PC-9 (cell line): ENCODE results near the gene FLT3. TPM values are rescaled to one million over a fixed set of nuclear protein-coding genes. Genes with fewer than 3 reads are reported as not detected.
A peak's percentile ranks its signal among the peaks of the same experiment; 100 is the strongest.
"Not testable (repeated sequence)": the region's sequence is repeated elsewhere in the genome, so short reads cannot be mapped to it uniquely, and the experiment has no call there.

Source experiments
- Bru-seq: library from RNA; stranded (reverse); fragments of 400-500 nt; gene quantifications from one replicate; lab custom pipeline; 2021; lab: Mats Ljungman, UMichigan
- BruChase-seq, 2 experiments: library from RNA; stranded (reverse); fragments of 400-500 nt; gene quantifications; one replicate each; lab custom pipeline; 2021; lab: Mats Ljungman, UMichigan
- BruUV-seq: library from RNA; stranded (reverse); fragments of 400-500 nt; replicated peaks from 2 replicates; lab custom pipeline; 2021; lab: Mats Ljungman, UMichigan
- CTCF ChIA-PET: fragments of 300-600 bp; sonication (Branson Sonifier 250); formaldehyde crosslinking; loops from one replicate; lab custom pipeline; 2022; ENCODE audit warnings: antibody characterized with exemption; lab: Charles Lee
- POLR2A ChIA-PET: fragments of 300-600 bp; sonication (Branson Sonifier 250); formaldehyde crosslinking; loops from one replicate; lab custom pipeline; 2022; ENCODE audit warnings: antibody characterized with exemption; ENCODE audit not compliant: unreplicated experiment; lab: Charles Lee
- DNase-seq, 2 experiments: peaks; one replicate each; pipeline versions ENCODE4 v3.0.0 to v3.0.0-alpha.2; 2015 to 2022; ENCODE audit warnings: mixed read lengths in 1 of 2
- H2AFZ ChIP-seq: fragments of 200-600 bp; sonication (generic); 2 replicates; pipeline ENCODE4 v1.8.1; 2017; ENCODE audit warnings: antibody characterized with exemption
- H3F3A ChIP-seq: fragments of 200-600 bp; sonication (generic); 2 replicates; pipeline ENCODE4 v1.8.1; 2017; ENCODE audit warnings: antibody characterized with exemption, mild to moderate bottlenecking, low read depth; ENCODE audit not compliant: insufficient read depth
- H3K27ac ChIP-seq: fragments of 200-600 bp; sonication (generic); 2 replicates; pipeline ENCODE4 v1.6.1; 2016; ENCODE audit warnings: mixed run types
- H3K27me3 ChIP-seq: fragments of 200-600 bp; sonication (generic); 2 replicates; pipeline ENCODE4 v1.6.1; 2016; ENCODE audit warnings: low read depth, mixed run types; ENCODE audit not compliant: insufficient read depth
- H3K36me3 ChIP-seq: fragments of 200-600 bp; sonication (generic); 2 replicates; pipeline ENCODE4 v1.6.1; 2016; ENCODE audit warnings: low read depth, mixed run types
- H3K4me1 ChIP-seq: fragments of 200-600 bp; sonication (generic); replicated peaks from 2 replicates; pipeline ENCODE4 v1.6.1; 2016; ENCODE audit warnings: mixed run types; ENCODE audit not compliant: insufficient read depth
- H3K4me2 ChIP-seq: fragments of 200-600 bp; sonication (generic); 2 replicates; pipeline ENCODE4 v1.6.1; 2017; ENCODE audit warnings: mixed run types
- H3K4me3 ChIP-seq: fragments of 200-600 bp; sonication (generic); 2 replicates; pipeline ENCODE4 v1.6.1; 2016; ENCODE audit warnings: mixed run types
- H3K79me2 ChIP-seq: fragments of 200-600 bp; sonication (generic); 2 replicates; pipeline ENCODE4 v1.6.1; 2017; ENCODE audit warnings: low read depth, mixed run types
- H3K9me2 ChIP-seq: fragments of 200-600 bp; sonication (generic); 2 replicates; pipeline ENCODE4 v1.8.1; 2017; ENCODE audit warnings: mild to moderate bottlenecking; ENCODE audit not compliant: insufficient read depth
- H3K9me3 ChIP-seq: fragments of 200-600 bp; sonication (generic); 2 replicates; pipeline ENCODE4 v1.8.1; 2016; ENCODE audit warnings: low read depth; ENCODE audit not compliant: insufficient read depth
- H4K20me1 ChIP-seq: fragments of 200-600 bp; sonication (generic); 2 replicates; pipeline ENCODE4 v1.8.1; 2017; ENCODE audit not compliant: insufficient read depth
- CTCF ChIP-seq: fragments of 200-600 bp; sonication (generic); conservative IDR thresholded peaks from 2 replicates; pipeline ENCODE4 v1.6.1; 2017; ENCODE audit warnings: mixed run types, antibody characterized with exemption, mild to moderate bottlenecking, moderate library complexity
- EZH2 ChIP-seq: fragments of 200-600 bp; sonication (generic); IDR thresholded peaks from 2 replicates; pipeline ENCODE4 v1.8.0; 2017; ENCODE audit warnings: antibody characterized with exemption, low read depth
- intact Hi-C: fragments of 100-400 bp; cut with micrococcal nuclease; formaldehyde crosslinking; loops from one replicate; pipeline ENCODE4 v1.10.0; 2022; ENCODE audit not compliant: unreplicated experiment
- long read RNA-seq: library from polyadenylated mRNA; stranded (forward); transcript quantifications from one replicate; pipeline ENCODE4 v2.0.0, GENCODE V29; 2022
- total RNA-seq: library from RNA; stranded (reverse); gene quantifications from 2 replicates; pipeline ENCODE4 v1.2.3, GENCODE V29; 2021

Gene FLT3
- not detected in 2 replicates for total RNA-seq
- percentile 1 among the genes with signal in this experiment for Bru-seq, nascent RNA
- BruChase-seq, experiment 1, labeled RNA remaining after a 2-hour chase: percentile 5 among the genes with signal in this experiment
- BruChase-seq, experiment 2, labeled RNA remaining after a 6-hour chase: percentile 3 among the genes with signal in this experiment
- long read RNA-seq: 0 reads

- peaks cover 80% of the 10 kb centered on the region for H3K27me3 ChIP-seq
These were observed at the start of gene FLT3 for GRCh38 chr13:28100150-28101121. FLT3 (minus strand) TSS chr13:28100576; CDS start chr13:28100510, 66 bp downstream.

GRCh38 chr13:28147495-28147894, 47.1 kb upstream of the FLT3 start:
- intact Hi-C loops: no loop called here
- Histone ChIP-seq H3K79me2 (peaks cover 100% of the 10 kb centered on the region), H3K27ac (no peak overlapping the region), H3K9me2 (no peaks in the 10 kb centered on the region), H2AFZ (no peak overlapping the region), H3K9me3 (no peaks in the 10 kb centered on the region), H3F3A (no peaks in the 10 kb centered on the region; the same call in 1 of the 2 replicates), H3K4me3 (no peak overlapping the region), H3K4me2 (no peak overlapping the region), H3K27me3 (no peaks in the 10 kb centered on the region), H4K20me1 (peaks cover 62% of the 10 kb centered on the region), H3K4me1 (peaks cover 15% of the 10 kb centered on the region), H3K36me3 (peaks cover 3% of the 10 kb centered on the region; the same call in 1 of the 2 replicates)
- CTCF ChIA-PET: no interaction called here
- TF ChIP-seq CTCF (no peak), EZH2 (no peak)
- POLR2A ChIA-PET: no interaction called here
- BruUV-seq: no TSS peak
- DNase-seq: peak in 1 of 2 experiments; percentile 49

More at GRCh38 chr13:28100150-28101121, at the start of gene FLT3:
- Histone ChIP-seq H3K9me3 (no peaks in the 10 kb centered on the region), H3K79me2 (no peaks in the 10 kb centered on the region), H2AFZ (no peak within 1 kb of the TSS), H3K9me2 (no peaks in the 10 kb centered on the region), H3F3A (no peaks in the 10 kb centered on the region), H3K4me1 (no peaks in the 10 kb centered on the region), H3K36me3 (no peaks in the 10 kb centered on the region), H4K20me1 (no peaks in the 10 kb centered on the region), H3K27ac (no peak within 1 kb of the TSS), H3K4me3 (no peak within 1 kb of the TSS), H3K4me2 (no peak within 1 kb of the TSS)
- BruUV-seq: no TSS peak
- POLR2A ChIA-PET: no interaction called here
- peak in 1 of 2 experiments; percentile 25 for DNase-seq
- intact Hi-C loops: no loop called here
- CTCF ChIA-PET: no interaction called here
- no peak for TF ChIP-seq CTCF
- TF ChIP-seq EZH2: no peak

- H3F3A ChIP-seq: peaks cover 4% of the 10 kb centered on the region; the same call in 1 of the 2 replicates
- no peaks in the 10 kb centered on the region for H3K27me3 ChIP-seq
- peaks cover 3% of the 10 kb centered on the region; the same call in 1 of the 2 replicates for H3K36me3 ChIP-seq
- no peak overlapping the region for H2AFZ ChIP-seq
- DNase-seq: no peak
- H3K4me3 ChIP-seq: no peak overlapping the region
- TF ChIP-seq CTCF: no peak
- TF ChIP-seq EZH2: no peak
- ChIA-PET POLR2A (no interaction called here), CTCF (no interaction called here)
- H3K27ac ChIP-seq: no peak overlapping the region
- H3K9me3 ChIP-seq: no peaks in the 10 kb centered on the region
- peaks cover 67% of the 10 kb centered on the region for H4K20me1 ChIP-seq
- no peak overlapping the region for H3K4me2 ChIP-seq
- no peaks in the 10 kb centered on the region for H3K9me2 ChIP-seq
- peaks cover 35% of the 10 kb centered on the region for H3K4me1 ChIP-seq
- H3K79me2 ChIP-seq: peaks cover 100% of the 10 kb centered on the region
- intact Hi-C loops: no loop called here
- no TSS peak for BruUV-seq
These were observed 44.7 kb upstream of the FLT3 start for GRCh38 chr13:28145049-28145448.

- H3K27ac ChIP-seq, CTCF ChIA-PET, H3K36me3 ChIP-seq, POLR2A ChIA-PET, intact Hi-C loops, H2AFZ ChIP-seq, H3K27me3 ChIP-seq, H3K9me2 ChIP-seq, DNase-seq, BruUV-seq, H3K9me3 ChIP-seq, H3K4me3 ChIP-seq: not testable (repeated sequence)
- Histone ChIP-seq H3F3A (peaks cover 11% of the 10 kb centered on the region; the same call in 1 of the 2 replicates), H3K4me2 (peak overlapping the region; percentile 92), H3K79me2 (peaks cover 94% of the 10 kb centered on the region), H4K20me1 (peaks cover 56% of the 10 kb centered on the region), H3K4me1 (peaks cover 35% of the 10 kb centered on the region)
These were observed 41.2 kb upstream of the FLT3 start for GRCh38 chr13:28141542-28141941.
